WERI-Rb-1 (cell line): ENCODE measurements around the gene RASGRP1.

Experiments used
- DNase-seq: peaks from one replicate; pipeline ENCODE4 v3.0.0-alpha.2; 2020
- H3K27ac ChIP-seq: fragments of 250-450 bp; sonication (Bioruptor Pico); 2 replicates; pipeline ENCODE4 v1.5.1; 2020; ENCODE audit warnings: mild to moderate bottlenecking, moderate library complexity
- H3K27me3 ChIP-seq: fragments of 250-450 bp; sonication (Bioruptor Pico); 2 replicates; pipeline ENCODE4 v1.5.1; 2021; ENCODE audit warnings: mild to moderate bottlenecking, low read depth, moderate library complexity; ENCODE audit not compliant: insufficient read depth, severe bottlenecking
- H3K36me3 ChIP-seq: fragments of 250-450 bp; sonication (Bioruptor Pico); 2 replicates; pipeline ENCODE4 v1.5.1; 2020; ENCODE audit warnings: mild to moderate bottlenecking, moderate library complexity
- H3K4me3 ChIP-seq: 2 replicates; pipeline ENCODE4 v1.5.1; 2011; ENCODE audit warnings: low read depth, mild to moderate bottlenecking, control low read depth, low read length
- H3K9me3 ChIP-seq: fragments of 250-450 bp; sonication (Bioruptor Pico); 2 replicates; pipeline ENCODE4 v1.5.1; 2021; ENCODE audit warnings: mild to moderate bottlenecking, moderate library complexity; ENCODE audit not compliant: severe bottlenecking
- TF ChIP-seq, protein P1 (sequence below): IDR thresholded peaks from 2 replicates; pipeline ENCODE4 v1.5.1; 2011; ENCODE audit warnings: low read depth, mild to moderate bottlenecking, control low read depth, inconsistent platforms, low read length

RASGRP1 gene

GRCh38 chr15:38553071-38553470 is 11.5 kb downstream of the RASGRP1 start:
- H3K27me3 ChIP-seq, result peaks cover 25% of the 10 kb centered on the region
- no peak overlapping the region for H3K4me3 ChIP-seq
- no peak overlapping the region for H3K27ac ChIP-seq
- TF ChIP-seq, protein P1, sequence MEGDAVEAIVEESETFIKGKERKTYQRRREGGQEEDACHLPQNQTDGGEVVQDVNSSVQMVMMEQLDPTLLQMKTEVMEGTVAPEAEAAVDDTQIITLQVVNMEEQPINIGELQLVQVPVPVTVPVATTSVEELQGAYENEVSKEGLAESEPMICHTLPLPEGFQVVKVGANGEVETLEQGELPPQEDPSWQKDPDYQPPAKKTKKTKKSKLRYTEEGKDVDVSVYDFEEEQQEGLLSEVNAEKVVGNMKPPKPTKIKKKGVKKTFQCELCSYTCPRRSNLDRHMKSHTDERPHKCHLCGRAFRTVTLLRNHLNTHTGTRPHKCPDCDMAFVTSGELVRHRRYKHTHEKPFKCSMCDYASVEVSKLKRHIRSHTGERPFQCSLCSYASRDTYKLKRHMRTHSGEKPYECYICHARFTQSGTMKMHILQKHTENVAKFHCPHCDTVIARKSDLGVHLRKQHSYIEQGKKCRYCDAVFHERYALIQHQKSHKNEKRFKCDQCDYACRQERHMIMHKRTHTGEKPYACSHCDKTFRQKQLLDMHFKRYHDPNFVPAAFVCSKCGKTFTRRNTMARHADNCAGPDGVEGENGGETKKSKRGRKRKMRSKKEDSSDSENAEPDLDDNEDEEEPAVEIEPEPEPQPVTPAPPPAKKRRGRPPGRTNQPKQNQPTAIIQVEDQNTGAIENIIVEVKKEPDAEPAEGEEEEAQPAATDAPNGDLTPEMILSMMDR, result no peak
- no peak for DNase-seq
- no peaks in the 10 kb centered on the region for H3K9me3 ChIP-seq
- H3K36me3 ChIP-seq, result no peaks in the 10 kb centered on the region

GRCh38 chr15:38551720-38552648 is 12.6 kb downstream of the RASGRP1 start:
- Histone ChIP-seq H3K36me3 (no peaks in the 10 kb centered on the region), H3K27ac (no peak overlapping the region), H3K27me3 (peaks cover 19% of the 10 kb centered on the region), H3K9me3 (no peaks in the 10 kb centered on the region), H3K4me3 (no peak overlapping the region)
- TF ChIP-seq, protein P1, result no peak
- DNase-seq, result no peak

DNA sequence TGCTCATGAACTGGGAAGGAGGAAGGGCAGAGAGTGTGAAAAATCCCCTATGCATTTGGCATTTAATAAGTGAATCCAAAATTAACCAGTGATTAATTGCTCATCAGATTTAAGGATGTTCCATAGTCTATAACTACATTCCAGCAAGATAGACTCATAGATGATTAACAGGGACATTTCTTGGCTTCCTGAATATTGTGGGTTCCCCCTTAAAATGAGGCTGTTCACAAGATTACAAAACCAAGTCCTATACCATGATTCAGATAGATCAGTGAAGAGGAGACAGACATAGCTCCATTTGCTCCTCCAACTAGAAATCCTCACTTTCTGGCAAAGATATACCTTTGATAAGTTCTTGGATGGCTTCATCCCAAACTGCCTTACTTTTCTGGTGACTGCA is 15.4 kb downstream of the RASGRP1 start:
- Histone ChIP-seq H3K36me3 (no peaks in the 10 kb centered on the region), H3K27me3 (peaks cover 22% of the 10 kb centered on the region), H3K27ac (no peak overlapping the region), H3K9me3 (no peaks in the 10 kb centered on the region), H3K4me3 (no peak overlapping the region)
- TF ChIP-seq, protein P1, result no peak
- no peak for DNase-seq

DNA sequence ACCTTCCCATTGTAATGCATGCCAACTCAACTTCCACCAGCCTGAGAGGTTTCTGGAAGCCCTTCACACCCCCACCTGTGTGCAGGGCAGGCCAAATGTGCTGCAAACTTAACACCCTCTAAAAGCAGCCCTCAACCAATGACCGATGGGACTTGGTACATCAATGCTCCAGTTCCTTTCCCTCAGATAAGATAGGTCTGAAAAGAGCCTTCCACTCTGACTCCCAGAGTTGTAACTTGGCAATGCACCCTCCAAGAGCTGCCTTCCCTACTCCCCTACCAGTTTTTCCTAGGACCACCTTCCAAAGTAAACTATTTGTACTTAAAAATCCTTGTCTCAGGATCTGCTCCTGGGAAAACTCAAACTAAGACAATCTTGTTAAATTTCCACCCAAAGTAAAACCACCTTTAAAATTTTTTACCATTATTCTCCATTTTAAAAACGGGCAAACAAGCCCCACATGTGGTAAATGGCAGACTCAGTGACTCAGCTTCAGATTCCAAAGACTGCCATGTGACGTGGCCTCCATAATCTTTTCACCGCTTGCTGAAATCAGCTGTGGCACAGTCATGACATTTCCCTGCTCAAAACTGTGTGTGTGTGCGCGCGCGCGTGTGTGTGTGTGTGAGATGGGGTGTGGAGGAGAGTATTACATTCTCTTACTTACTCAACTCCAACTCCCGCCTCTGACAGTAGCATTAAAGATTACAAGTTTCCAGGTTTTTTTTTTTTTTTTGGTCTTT is 17.2 kb downstream of the RASGRP1 start:
- no peak for DNase-seq
- Histone ChIP-seq H3K27me3 (peaks cover 22% of the 10 kb centered on the region), H3K27ac (no peak overlapping the region), H3K4me3 (no peak overlapping the region), H3K36me3 (no peaks in the 10 kb centered on the region), H3K9me3 (no peaks in the 10 kb centered on the region)
- TF ChIP-seq, protein P1, result no peak

DNA sequence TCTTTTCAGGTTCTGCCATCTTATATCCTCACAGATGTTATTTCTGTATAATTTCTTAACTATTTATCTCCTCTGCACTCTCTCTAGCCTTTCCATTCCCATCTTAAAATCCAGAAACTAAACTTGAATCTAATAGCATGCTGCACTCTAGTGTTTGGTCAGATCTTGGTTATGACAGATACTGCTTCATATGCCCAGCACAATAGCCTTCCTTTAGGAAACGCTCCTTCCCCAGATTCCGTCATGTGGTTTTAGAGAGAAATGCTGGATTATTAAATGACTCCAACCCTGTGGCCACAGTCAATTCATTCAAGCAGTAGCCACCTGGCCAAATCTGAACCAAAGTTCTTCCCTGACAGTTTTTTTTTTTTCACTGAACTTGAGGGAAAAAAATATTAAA is 19.4 kb downstream of the RASGRP1 start:
- no peaks in the 10 kb centered on the region for H3K36me3 ChIP-seq
- DNase-seq, result no peak
- no peak overlapping the region for H3K27ac ChIP-seq
- H3K9me3 ChIP-seq, result no peaks in the 10 kb centered on the region
- peaks cover 22% of the 10 kb centered on the region for H3K27me3 ChIP-seq
- TF ChIP-seq, protein P1, result no peak
- H3K4me3 ChIP-seq, result no peak overlapping the region
